ENCODE results near the gene SMURF2.
A peak's percentile ranks its signal among the peaks of the same experiment; 100 is the strongest.
"Not testable (repeated sequence)": the region's sequence is repeated elsewhere in the genome, so short reads cannot be mapped to it uniquely, and the experiment has no call there.

SMURF2 gene

GRCh38 chr17:64683796-64684195 lies 21.7 kb upstream of the SMURF2 start:
- Mint-ChIP-seq H3K27me3 (ENCODE audit: low read depth) (no peaks in the 10 kb centered on the region), H3K36me3 (ENCODE audit: low read depth) (no peaks in the 10 kb centered on the region), H3K9me3 (no peaks in the 10 kb centered on the region), H3K27ac (no peak overlapping the region), H3K4me1 (ENCODE audit: low read depth) (no peaks in the 10 kb centered on the region), H3K4me3 (no peak overlapping the region)
- no peak for DNase-seq (ENCODE audit: low spot score)

- Mint-ChIP-seq H3K27me3 (ENCODE audit: low read depth) (no peaks in the 10 kb centered on the region), H3K27ac (no peak overlapping the region), H3K4me3 (no peak overlapping the region), H3K36me3 (ENCODE audit: low read depth) (no peaks in the 10 kb centered on the region), H3K9me3 (no peaks in the 10 kb centered on the region), H3K4me1 (ENCODE audit: low read depth) (no peaks in the 10 kb centered on the region)
- no peak for DNase-seq (ENCODE audit: low spot score)
These were observed 20.4 kb upstream of the SMURF2 start for GRCh38 chr17:64682261-64683181.

DNA sequence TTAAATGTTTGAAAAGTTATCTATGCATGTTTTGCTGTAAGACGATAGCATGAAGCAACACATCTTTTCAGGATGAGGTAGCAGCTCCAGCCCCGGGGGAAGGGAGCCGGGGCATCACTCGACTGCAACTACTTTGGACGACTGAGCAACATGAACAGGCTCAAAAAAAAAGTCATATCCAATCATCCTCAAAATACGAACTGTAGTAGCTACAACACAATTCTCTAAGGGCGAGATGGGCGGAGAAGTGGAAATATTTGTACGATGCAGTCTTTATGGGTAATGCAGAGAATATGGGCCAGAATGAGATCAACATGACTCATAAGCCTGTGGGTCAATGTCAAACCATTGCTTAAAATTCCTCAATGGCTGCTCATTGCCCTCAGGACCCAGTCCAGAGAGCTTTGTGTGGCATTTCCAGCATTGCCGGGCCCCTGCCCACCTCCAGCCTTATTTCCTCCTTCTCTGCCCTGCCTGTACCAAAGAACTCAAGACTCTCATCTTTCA lies 17.7 kb upstream of the SMURF2 start:
- Mint-ChIP-seq H3K36me3 (ENCODE audit: low read depth) (no peaks in the 10 kb centered on the region), H3K4me1 (ENCODE audit: low read depth) (no peaks in the 10 kb centered on the region), H3K27me3 (ENCODE audit: low read depth) (no peaks in the 10 kb centered on the region), H3K9me3 (no peaks in the 10 kb centered on the region), H3K27ac (no peak overlapping the region), H3K4me3 (no peak overlapping the region)
- DNase-seq (ENCODE audit: low spot score), result no peak

DNA sequence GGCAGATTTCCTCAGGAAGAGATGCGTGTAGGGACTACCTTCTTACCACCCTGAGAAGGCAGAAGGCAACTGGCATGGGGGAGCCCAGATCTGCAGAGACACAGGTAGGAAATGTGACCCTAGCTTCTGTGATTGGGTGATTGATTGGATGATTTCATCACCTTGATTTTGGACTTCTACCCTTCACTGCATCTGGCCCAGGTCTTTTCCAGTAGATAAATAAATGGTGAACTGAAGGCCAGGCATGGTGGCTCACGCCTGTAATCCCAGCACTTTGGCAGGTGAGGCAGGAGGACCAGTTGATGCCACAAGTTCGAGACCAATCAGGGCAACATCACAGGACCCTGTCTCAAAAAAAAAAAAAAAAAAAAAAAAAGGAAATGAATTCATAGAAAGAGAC lies 14.7 kb upstream of the SMURF2 start:
- DNase-seq (ENCODE audit: low spot score), result no peak
- H3K9me3 Mint-ChIP-seq, result no peaks in the 10 kb centered on the region
- no peaks in the 10 kb centered on the region for H3K27me3 Mint-ChIP-seq (ENCODE audit: low read depth)
- no peak overlapping the region for H3K4me3 Mint-ChIP-seq
- no peaks in the 10 kb centered on the region for H3K4me1 Mint-ChIP-seq (ENCODE audit: low read depth)
- H3K27ac Mint-ChIP-seq, result no peak overlapping the region
- H3K36me3 Mint-ChIP-seq (ENCODE audit: low read depth), result no peaks in the 10 kb centered on the region

DNA sequence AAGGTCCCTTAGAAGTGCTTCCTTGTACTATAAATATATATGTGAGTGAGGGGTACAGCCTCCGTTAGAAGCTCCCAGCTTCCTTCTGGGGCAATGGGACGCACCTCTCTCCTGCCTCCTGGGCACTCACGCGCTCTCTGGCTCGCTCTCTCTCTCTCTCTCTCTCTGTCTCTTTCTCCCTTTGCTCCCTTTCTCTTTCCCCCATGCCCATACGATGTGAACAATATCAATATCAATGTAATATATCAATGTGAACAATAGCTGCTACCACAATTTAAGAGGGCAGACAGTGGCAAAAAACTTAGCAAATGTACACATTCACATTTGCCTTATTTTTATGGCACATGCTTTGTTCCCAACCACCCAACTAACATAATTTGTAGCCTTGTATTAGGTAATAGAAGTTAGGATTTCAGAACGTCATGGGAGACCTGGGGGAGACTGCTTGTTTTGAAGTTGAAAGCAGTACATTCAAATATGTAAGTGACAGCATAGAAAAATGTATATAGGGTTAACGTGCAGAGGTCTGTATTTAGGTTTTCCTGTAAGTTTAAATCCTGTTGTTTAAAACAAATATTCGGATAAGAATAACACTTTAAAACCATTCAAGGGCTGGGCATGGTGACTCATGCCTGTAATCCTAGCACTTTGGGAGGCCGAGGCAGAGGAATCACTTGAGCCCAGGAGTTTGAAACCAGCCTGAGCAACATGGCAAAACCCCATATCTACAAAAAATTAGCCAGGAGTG lies 8.9 kb upstream of the SMURF2 start:
- DNase-seq (ENCODE audit: low spot score); H3K36me3 Mint-ChIP-seq (ENCODE audit: low read depth); H3K27me3 Mint-ChIP-seq (ENCODE audit: low read depth); H3K9me3 Mint-ChIP-seq; H3K4me1 Mint-ChIP-seq (ENCODE audit: low read depth); H3K4me3 Mint-ChIP-seq; H3K27ac Mint-ChIP-seq: not testable (repeated sequence)

- H3K4me3 Mint-ChIP-seq; DNase-seq (ENCODE audit: low spot score); H3K27ac Mint-ChIP-seq; H3K36me3 Mint-ChIP-seq (ENCODE audit: low read depth); H3K27me3 Mint-ChIP-seq (ENCODE audit: low read depth); H3K9me3 Mint-ChIP-seq; H3K4me1 Mint-ChIP-seq (ENCODE audit: low read depth): not testable (repeated sequence)
These were observed 6.0 kb upstream of the SMURF2 start for GRCh38 chr17:64667807-64668721.

DNA sequence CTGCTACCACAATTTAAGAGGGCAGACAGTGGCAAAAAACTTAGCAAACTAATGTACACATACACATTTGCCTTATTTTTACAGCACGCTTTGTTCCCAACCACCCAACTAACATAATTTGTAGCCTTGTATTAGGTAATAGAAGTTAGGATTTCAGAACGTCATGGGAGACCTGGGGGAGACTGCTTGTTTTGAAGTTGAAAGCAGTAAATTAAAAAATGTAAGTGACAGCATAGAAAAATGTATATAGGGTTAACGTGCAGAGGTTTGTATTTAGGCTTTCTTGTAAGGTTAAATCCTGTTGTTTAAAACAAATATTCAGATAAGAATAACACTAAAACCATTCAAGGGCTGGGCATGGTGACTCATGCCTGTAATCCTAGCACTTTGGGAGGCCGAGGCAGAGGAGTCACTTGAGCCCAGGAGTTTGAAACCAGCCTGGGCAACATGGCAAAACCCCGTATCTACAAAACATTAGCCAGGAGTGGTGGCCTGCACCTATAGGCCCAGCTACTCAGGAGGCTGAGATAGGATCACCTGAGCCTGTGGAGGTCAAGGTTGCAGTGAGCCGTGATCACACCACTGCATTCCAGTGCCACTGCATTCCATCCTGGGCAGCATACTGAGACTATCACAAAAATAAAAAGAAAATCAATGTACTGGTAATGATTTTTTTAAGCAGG lies 2.3 kb upstream of the SMURF2 start:
- not testable (repeated sequence) for H3K27me3 Mint-ChIP-seq (ENCODE audit: low read depth); H3K27ac Mint-ChIP-seq; H3K4me3 Mint-ChIP-seq; DNase-seq (ENCODE audit: low spot score); H3K36me3 Mint-ChIP-seq (ENCODE audit: low read depth); H3K9me3 Mint-ChIP-seq
- H3K4me1 Mint-ChIP-seq (ENCODE audit: low read depth), result peaks cover 19% of the 10 kb centered on the region

GRCh38 chr17:64663836-64664235 lies 1.7 kb upstream of the SMURF2 start:
- not testable (repeated sequence) for H3K36me3 Mint-ChIP-seq (ENCODE audit: low read depth); DNase-seq (ENCODE audit: low spot score); H3K4me3 Mint-ChIP-seq; H3K27me3 Mint-ChIP-seq (ENCODE audit: low read depth); H3K9me3 Mint-ChIP-seq; H3K27ac Mint-ChIP-seq
- peaks cover 22% of the 10 kb centered on the region for H3K4me1 Mint-ChIP-seq (ENCODE audit: low read depth)

DNA sequence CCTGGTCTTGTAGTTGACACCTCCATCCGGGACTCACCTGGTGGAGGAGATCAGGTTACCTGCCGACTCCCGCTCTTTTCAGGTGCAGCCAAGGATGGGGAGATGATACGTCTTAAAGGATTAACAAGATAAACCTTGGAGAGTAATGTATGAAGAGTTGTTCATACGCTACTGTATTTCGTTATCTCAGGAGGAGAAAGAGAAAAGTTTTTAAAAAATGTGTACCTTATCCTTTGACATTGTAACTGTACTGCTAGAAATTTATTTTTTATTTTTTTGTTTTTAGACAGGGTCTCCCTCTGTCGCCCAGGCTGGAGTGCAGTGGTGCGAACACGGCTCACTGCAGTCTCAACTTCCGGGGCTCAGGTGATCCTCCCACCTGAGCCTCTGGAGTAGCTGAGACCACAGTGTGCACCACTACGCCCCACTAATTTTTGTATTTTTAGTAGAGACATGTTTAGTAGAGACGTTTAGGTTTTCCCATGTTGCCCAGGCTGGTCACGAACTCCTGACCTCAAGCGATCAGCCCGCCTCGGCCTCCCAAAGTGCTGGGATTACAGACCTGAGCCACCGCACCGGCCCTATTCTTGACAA lies 764 bp upstream of the SMURF2 start:
- no peak for DNase-seq (ENCODE audit: low spot score)
- Mint-ChIP-seq H3K9me3 (no peaks in the 10 kb centered on the region), H3K27me3 (ENCODE audit: low read depth) (no peaks in the 10 kb centered on the region), H3K27ac (peak overlapping the region; percentile 52), H3K4me3 (peak overlapping the region; percentile 87), H3K4me1 (ENCODE audit: low read depth) (peaks cover 23% of the 10 kb centered on the region), H3K36me3 (ENCODE audit: low read depth) (peaks cover 11% of the 10 kb centered on the region)

DNA sequence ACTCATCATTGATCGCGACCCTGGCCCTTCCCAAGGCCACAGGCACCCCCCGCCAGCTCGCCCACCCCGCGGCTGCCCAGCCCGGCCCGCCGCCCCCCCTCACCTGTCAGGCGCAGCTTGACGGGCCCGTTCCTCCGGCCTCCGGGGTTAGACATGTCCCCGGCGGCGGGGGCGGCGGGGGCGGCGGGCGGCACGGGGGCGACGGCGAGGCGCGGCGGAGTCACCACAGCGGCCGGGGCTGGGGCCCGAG lies 456 bp downstream of the SMURF2 start:
- H3K9me3 Mint-ChIP-seq, result no peaks in the 10 kb centered on the region
- H3K36me3 Mint-ChIP-seq (ENCODE audit: low read depth), result peaks cover 17% of the 10 kb centered on the region
- H3K4me3 Mint-ChIP-seq, result peak overlapping the region; percentile 97
- H3K27me3 Mint-ChIP-seq (ENCODE audit: low read depth), result no peaks in the 10 kb centered on the region
- H3K4me1 Mint-ChIP-seq (ENCODE audit: low read depth), result peaks cover 28% of the 10 kb centered on the region
- no peak for DNase-seq (ENCODE audit: low spot score)
- H3K27ac Mint-ChIP-seq, result peak overlapping the region; percentile 91

DNA sequence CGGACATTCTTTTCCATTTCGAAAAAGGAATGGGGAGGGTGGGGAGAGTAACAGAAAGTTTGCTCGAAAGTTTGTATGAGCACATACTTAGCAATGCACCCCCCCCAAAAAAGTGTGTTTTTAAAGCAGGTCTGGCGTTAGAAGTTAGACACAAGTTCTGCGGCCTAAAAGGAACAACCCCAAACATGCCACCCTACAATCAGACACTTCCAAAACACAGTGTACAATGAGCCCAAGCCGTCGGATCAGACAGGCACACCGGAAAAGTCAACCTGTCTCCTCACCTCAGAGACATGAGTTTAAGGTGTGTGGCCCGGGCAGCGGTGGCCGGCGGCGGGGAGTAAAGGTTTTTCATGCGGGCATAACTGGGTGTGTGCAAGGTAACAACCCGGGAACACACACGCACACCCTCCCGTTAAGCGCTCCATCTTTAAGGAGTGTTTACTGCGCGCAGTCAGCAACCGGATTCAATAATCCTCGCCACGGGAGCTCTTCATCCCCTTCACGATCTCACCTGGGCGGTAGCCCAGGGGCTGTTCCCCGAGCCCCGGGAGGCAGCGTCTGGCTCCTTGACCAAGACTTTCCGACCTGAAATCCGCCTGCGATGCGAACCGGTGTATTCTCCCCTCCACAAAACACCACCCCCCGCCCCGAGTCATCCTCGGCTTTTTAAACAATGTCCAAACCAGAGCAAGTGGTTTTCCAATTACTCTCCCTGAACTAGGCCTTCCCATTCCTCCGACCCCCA lies 955 bp downstream of the SMURF2 start:
- Mint-ChIP-seq H3K36me3 (ENCODE audit: low read depth) (peaks cover 18% of the 10 kb centered on the region), H3K4me3 (peak overlapping the region; percentile 97), H3K27ac (peak overlapping the region; percentile 91), H3K4me1 (ENCODE audit: low read depth) (peaks cover 28% of the 10 kb centered on the region)
- not testable (repeated sequence) for H3K9me3 Mint-ChIP-seq; H3K27me3 Mint-ChIP-seq (ENCODE audit: low read depth)
- peak; percentile 21 for DNase-seq (ENCODE audit: low spot score)

DNA sequence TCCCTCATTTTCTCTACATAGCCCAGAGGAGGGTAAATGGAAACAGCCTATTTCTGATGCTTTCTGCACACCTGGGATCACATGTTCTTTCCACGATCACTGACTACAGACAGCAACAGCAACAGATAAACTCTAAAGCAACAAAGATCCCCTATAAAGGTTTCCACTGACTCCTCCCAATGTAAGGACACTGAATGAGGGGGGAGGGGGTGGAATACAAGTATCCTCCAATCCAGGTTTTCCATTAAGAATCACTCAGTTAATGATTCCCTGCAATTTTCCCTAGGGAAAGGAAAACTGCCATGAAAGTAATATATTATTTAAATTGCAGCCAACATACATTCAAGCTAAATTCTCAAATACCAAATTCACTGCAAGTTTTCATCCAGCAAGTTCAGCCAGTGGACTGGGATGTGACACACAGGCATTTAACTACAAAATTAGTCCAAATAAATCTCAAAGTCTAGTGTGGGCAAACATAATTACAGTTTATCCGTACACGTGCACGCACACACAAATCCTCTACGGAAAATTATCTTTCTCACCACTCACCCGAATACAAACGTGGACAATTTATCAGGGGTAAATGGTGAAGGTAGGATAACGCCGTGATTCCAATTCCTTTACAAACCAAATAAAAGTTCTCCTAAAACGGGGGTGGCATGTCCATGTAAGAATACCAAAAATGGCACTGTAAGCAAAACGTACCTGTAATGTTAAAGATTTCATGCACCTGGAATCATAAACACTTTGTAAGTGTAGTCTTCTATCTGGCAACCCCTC lies 1.7 kb downstream of the SMURF2 start:
- not testable (repeated sequence) for DNase-seq (ENCODE audit: low spot score); H3K9me3 Mint-ChIP-seq; H3K27me3 Mint-ChIP-seq (ENCODE audit: low read depth)
- Mint-ChIP-seq H3K36me3 (ENCODE audit: low read depth) (peaks cover 22% of the 10 kb centered on the region), H3K4me1 (ENCODE audit: low read depth) (peaks cover 29% of the 10 kb centered on the region), H3K27ac (peak overlapping the region; percentile 41), H3K4me3 (peak overlapping the region; percentile 97)
